GM18858 (cell line): ENCODE results near the gene SPATA2.
"Not testable (repeated sequence)": the region's sequence is repeated elsewhere in the genome, so short reads cannot be mapped to it uniquely, and the experiment has no call there.

Source experiments
- ATAC-seq: cut with Tn5 transposase; IDR thresholded peaks from one replicate; pipeline ENCODE4 v1.9.1; 2021; ENCODE audit not compliant: unreplicated experiment

The SPATA2 gene

DNA sequence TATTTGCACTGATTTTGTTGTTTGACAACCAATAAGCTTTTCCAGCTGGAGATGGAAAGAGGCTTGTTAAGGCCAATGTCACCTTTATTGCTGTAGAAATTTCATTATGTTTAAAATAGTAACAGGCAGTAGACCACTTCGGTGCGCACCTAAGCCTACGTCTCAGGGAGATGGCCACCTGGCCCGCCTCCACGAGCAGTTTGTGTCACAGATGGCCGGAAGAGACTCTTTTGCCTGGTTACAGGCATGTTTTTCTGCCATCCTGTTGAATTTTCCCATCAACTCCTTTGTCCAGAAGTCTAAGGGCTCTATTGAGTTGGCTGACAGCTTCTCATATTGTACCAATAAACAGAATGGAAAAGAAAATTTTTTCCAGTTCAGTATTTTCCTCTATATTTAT is 51.7 kb downstream of the SPATA2 start:
- ATAC-seq, result no peak

DNA sequence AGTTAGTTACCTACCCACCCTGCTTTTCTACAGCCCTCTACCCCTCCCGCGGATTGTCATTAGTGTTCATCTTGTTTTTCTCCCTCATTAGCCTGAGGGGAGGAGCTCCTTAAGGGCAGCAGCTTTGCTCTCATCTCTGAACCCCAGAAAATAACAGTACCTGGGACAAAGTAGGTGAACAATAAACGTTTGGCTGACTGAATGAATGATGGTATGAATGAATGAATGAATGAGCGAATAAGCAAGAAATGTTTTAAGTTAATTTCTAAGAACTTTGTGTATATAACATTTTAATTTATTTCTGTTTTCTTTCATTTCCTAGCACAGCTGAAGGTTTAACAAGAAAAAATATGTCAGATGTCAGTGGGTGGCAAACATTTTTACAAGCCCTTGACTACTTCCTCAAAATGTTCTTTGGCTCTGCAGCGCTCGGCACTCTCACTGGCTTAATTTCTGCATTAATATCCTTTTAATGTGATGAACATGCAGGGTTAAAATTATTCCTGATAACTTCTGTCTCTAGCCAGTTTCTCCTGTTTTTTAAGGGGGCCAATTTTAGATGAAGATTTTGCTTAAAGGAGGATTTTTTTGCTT is 52.6 kb downstream of the SPATA2 start:
- no peak for ATAC-seq

DNA sequence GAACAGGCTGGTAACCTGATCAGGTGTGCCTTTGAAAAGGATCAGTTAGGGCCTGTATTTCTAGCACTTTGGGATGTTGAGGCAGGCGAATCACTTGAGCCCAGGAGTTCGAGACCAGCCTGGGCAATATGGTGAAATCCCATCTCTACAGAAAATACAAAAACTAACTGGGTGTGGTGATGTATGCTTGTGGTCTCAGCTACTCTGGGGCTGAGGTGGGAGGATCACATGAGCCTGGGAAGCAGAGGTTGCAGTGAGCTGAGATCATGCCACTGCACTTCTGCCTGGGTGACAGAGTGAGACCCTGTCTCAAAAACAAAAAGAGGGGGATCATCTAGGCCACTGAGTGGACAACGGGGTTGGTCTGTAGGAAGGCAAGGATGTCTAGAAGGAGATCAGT is 54.1 kb downstream of the SPATA2 start:
- ATAC-seq, result not testable (repeated sequence)

DNA sequence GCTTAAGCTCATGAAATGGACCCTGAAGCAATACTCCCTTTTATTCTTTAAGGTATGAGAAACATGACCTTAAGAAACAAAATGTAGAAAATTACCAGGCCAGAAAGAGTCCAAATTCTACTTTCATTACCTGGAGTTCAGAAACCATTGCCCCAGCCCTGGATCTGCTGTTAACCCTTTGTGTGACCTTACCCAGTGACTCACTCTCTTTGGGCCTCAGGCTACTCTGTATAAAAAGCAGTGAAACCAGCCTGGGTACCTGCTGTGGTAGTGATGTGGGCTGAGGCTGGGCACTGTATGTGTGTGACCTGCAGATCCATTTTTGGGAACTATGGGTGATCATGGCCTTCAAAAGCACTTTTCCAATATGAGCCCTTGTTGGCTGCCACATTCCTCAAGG is 55.5 kb downstream of the SPATA2 start:
- ATAC-seq, result no peak

DNA sequence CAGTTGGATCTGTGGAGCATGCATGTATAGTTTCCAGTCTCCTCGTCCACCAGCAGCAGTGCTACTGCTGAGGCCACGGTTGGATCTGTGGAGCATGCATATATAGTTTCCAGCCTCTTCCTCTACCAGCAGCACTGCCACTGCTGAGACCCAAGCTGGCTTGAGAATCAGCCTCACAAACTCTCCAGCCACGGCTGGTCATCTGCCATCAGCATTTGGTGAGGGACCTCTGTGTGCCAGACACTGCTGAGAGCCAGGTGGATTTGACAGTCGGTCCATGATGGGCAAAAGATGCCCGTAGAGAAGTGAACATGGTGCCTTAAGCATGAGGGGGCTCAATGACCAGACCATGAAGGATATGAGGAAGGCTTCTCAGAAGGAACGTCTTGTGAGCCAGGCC is 56.3 kb downstream of the SPATA2 start:
- no peak for ATAC-seq

DNA sequence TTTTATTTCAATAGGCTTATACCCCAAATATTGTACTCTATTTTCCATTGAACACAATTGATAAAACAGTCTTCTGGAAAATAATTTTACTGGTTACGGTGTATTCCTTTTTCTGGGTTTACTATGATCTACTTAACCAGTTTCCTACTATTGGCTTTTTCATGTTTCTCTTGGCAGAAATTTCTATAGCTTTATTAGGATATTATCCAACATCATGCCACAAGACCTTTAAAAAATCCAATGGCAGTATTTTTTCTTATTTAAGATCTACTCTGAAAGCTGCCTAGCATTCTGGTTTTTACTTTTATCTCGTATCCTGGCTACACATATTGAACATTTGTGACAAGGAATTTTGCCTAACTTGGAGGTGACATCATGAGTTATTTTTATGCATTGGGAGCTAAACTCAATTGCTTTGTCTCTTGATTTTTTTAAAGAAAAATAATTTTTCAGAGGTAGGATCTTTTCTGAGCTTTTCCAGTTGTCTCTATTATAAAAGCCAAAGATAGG is 57.2 kb downstream of the SPATA2 start:
- no peak for ATAC-seq

DNA sequence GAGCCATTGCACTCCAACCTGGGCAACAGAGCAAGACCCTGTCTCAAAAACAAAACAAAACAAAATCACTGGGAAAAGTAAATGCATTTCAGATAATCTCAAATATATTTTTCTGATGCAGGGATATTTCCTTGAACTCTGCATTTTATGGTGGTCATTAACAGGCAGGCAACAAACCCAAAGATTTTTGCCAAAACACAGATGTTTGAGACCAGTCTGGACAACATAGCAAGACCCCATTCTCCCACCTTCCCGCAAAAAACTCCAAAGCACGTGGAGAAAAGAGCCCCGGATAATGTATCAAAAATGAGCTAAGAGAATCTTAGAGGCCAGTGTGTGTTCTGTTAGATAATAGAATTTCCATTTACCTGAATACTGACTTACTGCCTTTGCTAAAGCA is 58.4 kb downstream of the SPATA2 start:
- no peak for ATAC-seq

DNA sequence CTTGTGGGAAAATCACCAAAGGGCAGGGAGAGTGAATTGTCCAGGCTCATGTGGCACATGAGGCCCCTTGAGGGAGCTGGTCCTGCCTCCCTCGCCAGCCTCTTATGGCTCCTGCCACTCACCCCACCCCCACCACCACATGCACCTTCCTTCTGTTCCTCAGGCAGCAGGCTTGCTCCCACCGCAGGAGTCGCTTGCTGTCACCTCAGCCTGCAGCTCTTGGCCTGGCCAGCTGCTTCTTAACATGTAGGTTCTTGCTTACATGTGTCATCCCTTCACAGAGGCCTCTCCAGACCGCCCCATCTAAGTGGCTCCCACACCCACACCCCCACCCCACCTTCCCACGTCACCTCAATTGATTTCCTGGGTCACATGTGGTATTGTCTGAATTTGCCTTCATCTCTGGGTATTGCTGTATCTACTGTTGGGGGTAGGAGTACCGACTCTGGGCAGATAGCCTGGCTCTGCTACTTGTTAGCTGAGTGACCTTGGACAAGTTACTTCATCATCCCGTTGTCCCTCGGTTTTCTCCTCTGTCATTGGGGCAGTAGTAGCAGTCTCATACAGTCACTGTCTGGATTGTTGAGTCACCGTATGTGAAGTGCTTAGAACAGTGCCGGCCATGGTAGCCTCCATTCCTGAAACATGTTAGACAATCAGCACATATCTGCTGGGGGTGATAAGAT is 61.0 kb downstream of the SPATA2 start:
- no peak for ATAC-seq

DNA sequence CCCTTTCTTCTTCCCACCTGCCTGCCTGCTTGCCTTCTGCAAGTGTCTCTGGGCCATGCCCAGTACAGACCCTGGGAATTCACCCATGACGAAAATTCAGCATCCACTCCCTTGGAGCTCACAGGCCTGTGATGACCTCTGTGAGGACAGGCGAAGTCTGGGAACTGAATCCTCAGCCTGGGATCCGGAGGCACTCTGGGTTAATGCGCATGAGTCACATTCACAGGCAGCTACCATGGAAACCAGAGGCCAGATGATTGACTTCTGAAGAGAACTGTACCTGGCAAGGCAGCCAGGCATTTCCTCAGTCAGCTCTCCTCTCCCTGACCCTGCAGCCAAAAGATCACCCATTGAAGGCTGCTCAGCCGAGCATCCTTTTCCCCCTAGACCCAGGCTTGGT is 61.7 kb downstream of the SPATA2 start:
- ATAC-seq, result no peak
